Stimulated activated CD8-positive, alpha-beta memory T cell treated with anti-CD3 and anti-CD28 coated beads, Interleukin-7, amount 100 ng/mL, for 48 hours (primary cell): ENCODE measurements around the gene FAM43B.

Source experiments
- DNase-seq, 2 donors: peaks; one replicate each; pipeline ENCODE4 v3.0.0-alpha.2; 2020; ENCODE audit warnings: low read depth in 1 of 2; ENCODE audit errors: extremely low read depth in 1 of 2

FAM43B gene

DNA sequence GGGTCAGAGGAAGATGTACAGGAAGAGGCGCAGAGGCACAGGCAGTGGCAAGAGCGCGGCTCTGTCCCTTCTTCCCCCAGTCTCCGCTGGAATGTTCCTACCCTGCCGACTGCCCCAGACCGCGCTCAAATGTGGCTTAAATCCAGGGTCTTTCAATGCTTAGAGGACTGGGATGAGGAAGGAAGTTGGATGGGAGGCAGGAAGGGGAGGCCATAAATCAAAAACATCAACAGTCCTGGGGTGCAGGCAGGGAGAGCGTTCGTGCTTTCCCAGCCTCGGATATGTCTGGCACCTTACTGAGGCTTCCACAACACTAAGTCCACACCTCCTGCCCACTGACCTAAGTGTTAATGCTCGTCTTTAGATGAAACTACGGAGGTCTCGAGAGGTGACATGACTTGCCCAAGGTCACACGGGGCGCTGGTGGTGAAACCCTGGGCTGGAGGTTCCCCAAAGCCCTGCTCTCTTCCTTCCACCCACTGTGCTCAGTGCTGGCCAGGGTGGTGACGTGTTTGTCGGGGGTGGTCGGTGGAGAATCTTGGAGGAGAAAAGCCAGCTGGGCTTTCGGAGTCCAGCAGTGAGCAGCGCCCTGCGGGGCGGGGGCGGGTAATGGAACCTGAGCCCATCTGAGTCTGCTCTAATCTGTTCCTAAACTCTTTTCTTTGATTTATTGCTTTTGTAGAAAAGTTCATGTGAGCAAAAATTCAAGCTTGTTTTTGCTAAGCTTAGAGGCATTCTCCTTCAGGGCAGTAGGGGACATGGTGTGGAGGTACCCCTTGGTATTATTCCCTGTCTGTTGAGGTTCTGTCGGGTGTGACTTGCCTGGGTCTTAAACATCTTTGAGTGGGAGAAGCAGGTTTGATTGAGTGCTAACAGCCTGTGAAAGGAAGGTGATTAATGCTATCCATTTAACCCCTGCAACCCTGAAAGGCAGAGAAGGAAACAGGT lies 37.2 kb downstream of the FAM43B start:
- no peak for DNase-seq

DNA sequence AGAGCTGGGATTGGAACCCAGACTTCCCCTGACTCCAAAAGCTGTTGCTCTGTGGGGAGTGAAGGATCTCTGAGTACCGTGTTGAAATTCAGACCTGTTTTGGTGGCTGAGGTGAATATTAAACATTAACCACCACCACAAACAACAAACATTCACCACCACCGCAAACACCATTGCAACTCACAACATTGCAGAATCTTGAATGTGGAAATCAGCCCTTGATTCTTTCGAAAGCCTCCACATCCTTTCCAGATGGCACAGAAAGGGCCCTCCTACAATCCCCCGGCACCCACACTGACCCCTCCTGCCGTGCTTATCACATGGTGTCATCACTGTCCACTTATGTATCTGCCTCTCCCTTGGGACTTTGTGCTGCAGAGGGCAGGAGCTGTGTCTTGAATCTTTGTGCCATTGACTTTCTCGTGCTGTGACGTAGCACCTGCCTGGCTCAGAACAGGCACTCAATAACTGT lies 38.0 kb downstream of the FAM43B start:
- no peak for DNase-seq

DNA sequence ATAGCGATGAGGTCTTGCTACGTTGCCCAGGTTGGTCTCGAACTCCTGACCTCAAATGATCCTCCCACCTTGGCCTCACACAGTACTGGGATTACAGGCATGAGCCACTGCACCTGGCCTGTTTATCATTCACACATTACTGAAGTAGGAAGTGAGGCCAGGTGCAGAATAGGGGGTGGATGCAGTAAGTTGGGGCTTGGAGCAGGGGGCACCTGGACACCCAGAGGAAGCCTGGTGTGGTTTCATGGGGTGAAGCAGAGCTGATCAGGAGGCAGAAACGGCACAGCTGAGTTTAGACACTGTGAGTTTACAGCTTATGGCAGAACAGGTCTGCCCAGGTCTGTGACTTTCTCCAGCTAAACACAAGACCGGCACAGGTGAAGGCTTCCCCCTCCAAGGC lies 41.4 kb downstream of the FAM43B start:
- DNase-seq = no peak

DNA sequence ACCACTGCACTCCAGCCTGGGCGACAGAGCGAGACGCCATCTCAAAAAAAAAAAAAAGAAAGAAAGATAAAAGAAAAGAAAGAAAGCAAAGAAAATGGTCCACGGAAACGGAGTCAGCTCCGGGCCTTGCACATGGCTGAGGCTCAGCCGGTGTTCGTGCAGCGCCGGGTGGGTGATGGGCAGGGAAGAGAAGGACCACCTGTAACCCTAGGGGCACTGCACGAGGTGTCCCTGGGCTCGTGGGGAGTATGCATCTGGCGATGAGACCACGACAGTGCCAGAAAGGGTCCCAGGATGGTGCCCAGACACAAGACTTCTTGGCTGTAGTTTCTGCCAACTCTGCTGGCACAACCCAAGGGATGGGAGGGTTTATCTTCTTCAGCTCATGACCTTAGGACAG lies 42.4 kb downstream of the FAM43B start:
- no peak for DNase-seq

DNA sequence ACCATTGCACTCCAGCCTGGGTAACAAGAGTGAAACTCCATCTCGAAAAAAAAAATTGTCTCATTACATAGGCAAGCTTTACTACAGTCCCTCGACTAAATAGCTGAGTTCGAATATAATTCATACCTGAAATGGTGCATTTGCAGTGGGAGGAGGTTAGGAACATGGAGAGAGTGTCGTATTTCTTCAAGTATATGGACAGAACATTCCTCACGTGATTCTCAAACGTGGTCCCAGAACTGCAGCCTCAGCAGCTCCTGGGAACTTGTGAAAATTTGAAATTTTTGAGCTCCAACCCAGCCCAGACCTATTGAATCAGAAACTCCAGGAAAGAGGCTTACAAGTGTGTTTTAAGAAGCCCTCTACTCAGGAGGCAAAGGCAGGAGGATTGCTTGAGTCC lies 43.7 kb downstream of the FAM43B start:
- no peak for DNase-seq

DNA sequence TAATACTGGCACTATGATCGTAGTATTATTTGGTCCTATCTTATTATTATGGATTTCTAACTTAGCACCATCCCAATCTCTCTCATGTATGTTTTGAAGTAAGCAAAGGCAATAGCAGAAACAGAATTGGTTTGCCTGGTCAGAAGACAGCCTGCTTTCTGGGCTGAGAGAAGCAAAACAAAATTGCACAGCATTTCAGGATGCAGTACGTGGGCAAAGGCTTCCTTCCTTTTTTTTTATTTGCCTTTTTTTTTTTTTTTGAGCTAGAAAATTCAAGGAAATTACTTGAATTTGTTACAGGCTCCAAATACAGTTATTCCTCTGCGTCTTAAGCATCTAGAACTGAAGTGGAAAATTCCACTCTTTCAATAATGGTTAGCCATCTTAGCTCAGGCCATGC lies 45.3 kb downstream of the FAM43B start:
- no peak for DNase-seq

DNA sequence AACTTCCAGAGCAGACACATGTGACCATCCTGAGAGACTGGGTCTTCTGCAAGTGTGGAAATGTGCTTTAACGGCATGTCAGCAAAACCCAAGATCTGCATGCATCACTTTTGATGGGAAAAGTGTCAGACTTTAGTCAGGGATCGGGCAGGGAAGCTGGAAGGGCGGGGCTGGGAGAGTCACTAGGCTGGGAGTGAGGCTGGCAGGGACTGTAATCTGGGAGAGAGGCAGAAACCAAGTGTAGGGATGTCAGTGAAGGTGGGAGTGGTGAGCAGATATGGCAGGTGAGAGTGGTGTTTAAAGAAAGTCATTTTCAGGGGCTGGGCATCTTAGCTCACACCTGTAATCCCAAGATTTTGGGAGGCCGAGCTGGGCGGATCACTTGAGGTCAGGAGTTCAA lies 47.8 kb downstream of the FAM43B start:
- no peak for DNase-seq

DNA sequence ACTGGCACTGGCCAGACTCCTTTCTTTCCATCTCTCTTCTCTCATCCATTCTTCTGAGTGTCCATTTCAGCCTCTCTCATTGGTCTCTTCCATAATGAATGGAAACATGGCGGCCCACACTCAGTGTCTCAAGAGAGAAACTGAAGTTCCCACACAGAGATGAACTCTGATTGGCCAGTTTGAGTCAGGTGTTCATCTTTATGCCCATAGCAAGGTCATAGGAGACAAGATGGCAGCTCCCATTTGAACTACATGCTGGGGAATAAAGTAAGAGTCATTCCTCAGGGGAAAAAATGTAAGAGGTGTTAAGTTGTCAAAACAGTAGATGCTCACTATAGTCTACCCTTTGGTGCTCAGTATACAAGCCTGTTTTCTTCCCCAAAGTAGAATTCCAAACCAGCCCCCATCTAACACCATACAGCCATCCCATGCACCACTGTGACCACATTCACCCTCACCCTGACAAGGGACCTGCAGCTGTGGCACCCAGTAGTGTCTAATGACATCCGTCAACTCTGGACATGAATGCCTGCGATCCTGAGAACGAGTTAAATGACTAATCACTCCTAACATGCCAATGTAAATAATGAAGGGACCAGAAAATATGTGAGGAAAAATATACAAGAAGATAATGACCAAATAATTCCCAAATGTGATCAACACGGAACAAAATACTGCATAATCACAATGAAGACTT lies 48.9 kb downstream of the FAM43B start:
- no peak for DNase-seq

DNA sequence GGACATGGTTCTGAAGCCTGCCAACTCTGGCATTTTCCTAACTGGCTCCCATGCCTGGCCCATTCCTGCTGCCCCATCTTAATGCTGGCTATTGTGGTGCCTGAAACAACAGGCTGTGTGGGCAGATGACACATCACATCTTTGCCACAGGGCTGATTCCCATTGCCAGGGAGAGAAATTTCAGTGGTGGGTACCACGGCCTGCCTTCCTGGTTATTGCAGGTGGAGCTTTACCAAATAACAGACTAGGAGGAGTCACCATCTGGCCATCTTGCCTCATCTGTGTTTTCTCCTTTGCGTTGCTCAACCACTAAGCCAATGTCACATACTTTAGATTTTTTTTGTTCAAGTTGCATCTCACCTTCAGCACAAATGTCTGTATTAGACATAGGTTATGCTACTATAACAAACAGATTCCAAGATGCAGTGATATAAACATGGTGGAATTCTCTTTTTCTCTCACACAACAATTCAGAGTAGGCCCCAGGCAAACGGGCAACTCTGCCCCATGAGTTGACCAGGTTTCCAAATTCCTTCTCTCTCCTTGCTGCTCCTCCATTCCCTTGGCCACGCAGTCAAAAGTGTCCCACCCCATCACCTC lies 50.6 kb downstream of the FAM43B start:
- DNase-seq = no peak

DNA sequence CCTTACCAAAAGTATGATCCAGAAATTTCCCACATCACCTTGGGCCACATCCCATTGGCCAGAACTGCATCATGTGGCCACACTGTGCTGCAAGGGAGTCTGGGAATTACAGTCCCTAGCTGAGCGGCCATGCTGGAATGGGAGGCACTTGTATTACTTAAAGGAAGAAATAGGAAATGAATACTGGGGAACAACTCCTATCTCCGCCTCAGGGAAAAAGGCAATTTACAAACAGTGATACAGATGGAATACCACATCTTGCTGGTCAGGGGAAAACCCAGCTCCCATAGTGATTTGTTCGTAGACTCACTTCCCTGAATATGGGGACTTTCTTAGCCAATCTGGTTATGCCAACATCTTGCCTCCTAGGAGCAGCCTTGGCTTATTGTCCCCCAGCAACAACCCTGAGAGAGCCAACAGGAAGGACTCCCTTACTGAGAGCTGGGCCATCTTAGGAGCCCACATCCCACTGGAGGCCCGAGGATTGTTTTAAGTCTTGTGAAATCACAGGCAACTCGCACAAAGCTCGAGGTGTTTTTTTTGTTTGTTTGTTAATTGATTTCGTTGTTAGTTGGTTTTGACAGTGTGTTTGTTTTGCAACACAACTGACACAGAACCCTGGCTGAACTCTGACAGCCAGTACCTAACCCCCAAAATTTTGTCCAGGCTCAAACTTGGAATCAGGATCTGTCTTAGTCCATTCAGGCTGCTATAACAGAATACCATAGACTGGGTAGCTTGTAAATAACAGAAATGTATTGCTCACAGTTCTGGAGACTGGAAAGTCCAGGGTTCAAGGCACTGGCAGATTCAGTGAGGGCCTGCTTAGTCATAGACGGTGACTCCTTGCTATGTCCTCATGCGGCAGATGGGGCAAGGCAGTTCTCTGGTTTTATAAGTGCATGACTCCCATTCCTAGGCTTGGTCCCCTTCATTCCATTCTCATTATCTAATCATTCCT lies 51.4 kb downstream of the FAM43B start:
- no peak for DNase-seq
